HL-60 (cell line): ENCODE results near the gene CLEC10A.
"Not testable (repeated sequence)": the region's sequence is repeated elsewhere in the genome, so short reads cannot be mapped to it uniquely, and the experiment has no call there.

ENCODE experiments used
- CTCF ChIP-seq: IDR thresholded peaks from one replicate; pipeline ENCODE4 v1.5.1; 2011; ENCODE audit warnings: low read length, control low read depth, inconsistent platforms; ENCODE audit not compliant: insufficient read depth
- GABPA ChIP-seq: IDR thresholded peaks from 2 replicates; pipeline ENCODE4 v1.6.1; 2012; ENCODE audit warnings: low read depth
- REST ChIP-seq: IDR thresholded peaks from 2 replicates; pipeline ENCODE4 v1.6.1; 2012; ENCODE audit warnings: low read depth; ENCODE audit not compliant: insufficient replicate concordance

GRCh38 chr17:7089570-7089969 lies 9.5 kb upstream of the CLEC10A start:
- not testable (repeated sequence) for TF ChIP-seq CTCF, GABPA, REST
